Mesodermal cell (in vitro differentiated cells): ENCODE data around the gene ANKRD11.
A peak's percentile ranks its signal among the peaks of the same experiment; 100 is the strongest.

ENCODE experiments used
- H3K27ac ChIP-seq: 2 replicates; pipeline ENCODE4 v1.7.0; 2013; ENCODE audit warnings: mild to moderate bottlenecking, low read depth, low read length, moderate library complexity; ENCODE audit not compliant: severe bottlenecking
- H3K36me3 ChIP-seq: 2 replicates; pipeline ENCODE4 v1.7.1; 2013; ENCODE audit warnings: mild to moderate bottlenecking, low read length, moderate library complexity; ENCODE audit not compliant: control insufficient read depth, insufficient read depth
- H3K4me1 ChIP-seq: one replicate; pipeline ENCODE4 v1.7.1; 2013; ENCODE audit warnings: mild to moderate bottlenecking, low read length; ENCODE audit not compliant: insufficient read depth, control insufficient read depth, poor library complexity, severe bottlenecking
- H3K4me3 ChIP-seq: 2 replicates; pipeline ENCODE4 v1.7.0; 2013; ENCODE audit warnings: low read length, control low read depth, mild to moderate bottlenecking; ENCODE audit not compliant: insufficient read depth, poor library complexity, severe bottlenecking; ENCODE audit errors: extremely low read depth
- H3K9me3 ChIP-seq: 2 replicates; pipeline ENCODE4 v1.7.1; 2013; ENCODE audit warnings: mild to moderate bottlenecking, low read length, moderate library complexity; ENCODE audit not compliant: control insufficient read depth
- WGBS, 2 experiments: methylation state at CpG; one replicate each; pipeline ENCODE4 v1.1.5; 2013; ENCODE audit warnings: missing lambda C conversion rate in 2 of 2; ENCODE audit not compliant: insufficient coverage in 2 of 2; 5-methylcytosine and 5-hydroxymethylcytosine counted together

Gene ANKRD11

GRCh38 chr16:89418352-89418751 is 72.0 kb downstream of the ANKRD11 start:
- Histone ChIP-seq H3K9me3 (no peaks in the 10 kb centered on the region), H3K27ac (no peak overlapping the region), H3K4me3 (no peak overlapping the region), H3K36me3 (peaks cover 59% of the 10 kb centered on the region), H3K4me1 (peaks cover 16% of the 10 kb centered on the region)
- WGBS, 2 experiments, result 100% methylated on average over 5 to 6 of the region's 7 CpGs

- Histone ChIP-seq H3K27ac (no peak overlapping the region), H3K36me3 (peaks cover 58% of the 10 kb centered on the region), H3K4me3 (no peak overlapping the region), H3K4me1 (peaks cover 22% of the 10 kb centered on the region), H3K9me3 (no peaks in the 10 kb centered on the region)
- 89 to 100% methylated on average over 2 to 5 of the region's 7 CpGs for WGBS, 2 experiments
These were observed 73.0 kb downstream of the ANKRD11 start for GRCh38 chr16:89417352-89417751.

GRCh38 chr16:89413811-89414585 is 76.4 kb downstream of the ANKRD11 start:
- Histone ChIP-seq H3K4me3 (no peak overlapping the region), H3K4me1 (peaks cover 41% of the 10 kb centered on the region), H3K9me3 (no peaks in the 10 kb centered on the region), H3K27ac (no peak overlapping the region), H3K36me3 (peaks cover 37% of the 10 kb centered on the region)
- WGBS, 2 experiments, result 87 to 90% methylated on average over 11 to 12 of the region's 20 CpGs

- WGBS, 2 experiments, result 49 to 83% methylated on average over 1 to 2 of the region's 4 CpGs
- Histone ChIP-seq H3K36me3 (peaks cover 27% of the 10 kb centered on the region), H3K4me1 (peaks cover 53% of the 10 kb centered on the region), H3K4me3 (no peak overlapping the region), H3K9me3 (no peaks in the 10 kb centered on the region), H3K27ac (peak overlapping the region; percentile 23)
These were observed 77.5 kb downstream of the ANKRD11 start for GRCh38 chr16:89412811-89413210.

- H3K9me3 ChIP-seq, result no peaks in the 10 kb centered on the region
- no peak overlapping the region for H3K27ac ChIP-seq
- peaks cover 65% of the 10 kb centered on the region for H3K4me1 ChIP-seq
- H3K36me3 ChIP-seq, result peaks cover 13% of the 10 kb centered on the region
- 80 to 98% methylated on average over 1 to 9 of the region's 10 CpGs for WGBS, 2 experiments
- H3K4me3 ChIP-seq, result no peak overlapping the region
These were observed 79.0 kb downstream of the ANKRD11 start for GRCh38 chr16:89411335-89411850.

GRCh38 chr16:89410794-89411309 is 79.5 kb downstream of the ANKRD11 start:
- Histone ChIP-seq H3K9me3 (no peaks in the 10 kb centered on the region), H3K4me1 (peaks cover 70% of the 10 kb centered on the region), H3K4me3 (no peak overlapping the region), H3K36me3 (peaks cover 8% of the 10 kb centered on the region), H3K27ac (no peak overlapping the region)
- 90 to 94% methylated on average over 10 to 11 of the region's 11 CpGs for WGBS, 2 experiments

- WGBS, 2 experiments, result 93 to 94% methylated on average over 5 to 6 of the region's 6 CpGs
- peaks cover 6% of the 10 kb centered on the region for H3K36me3 ChIP-seq
- no peaks in the 10 kb centered on the region for H3K9me3 ChIP-seq
- no peak overlapping the region for H3K4me3 ChIP-seq
- H3K4me1 ChIP-seq, result peaks cover 74% of the 10 kb centered on the region
- H3K27ac ChIP-seq, result no peak overlapping the region
These were observed 80.0 kb downstream of the ANKRD11 start for GRCh38 chr16:89410322-89410721.

GRCh38 chr16:89409161-89409711 is 81.1 kb downstream of the ANKRD11 start:
- Histone ChIP-seq H3K9me3 (no peaks in the 10 kb centered on the region), H3K27ac (peak overlapping the region; percentile 3), H3K4me3 (no peak overlapping the region), H3K4me1 (peaks cover 76% of the 10 kb centered on the region), H3K36me3 (no peaks in the 10 kb centered on the region)
- WGBS, 2 experiments, result 83 to 94% methylated on average over 6 to 10 of the region's 13 CpGs

- Histone ChIP-seq H3K27ac (peak overlapping the region; percentile 37), H3K4me1 (peaks cover 75% of the 10 kb centered on the region), H3K36me3 (peaks cover 3% of the 10 kb centered on the region), H3K9me3 (no peaks in the 10 kb centered on the region), H3K4me3 (no peak overlapping the region)
- WGBS, 2 experiments, result 90 to 95% methylated on average over 10 to 12 of the region's 12 CpGs
These were observed 82.0 kb downstream of the ANKRD11 start for GRCh38 chr16:89408315-89408714.

- no peak overlapping the region for H3K4me3 ChIP-seq
- peak overlapping the region; percentile 37 for H3K27ac ChIP-seq
- no peaks in the 10 kb centered on the region for H3K9me3 ChIP-seq
- H3K36me3 ChIP-seq, result peaks cover 5% of the 10 kb centered on the region
- WGBS, 2 experiments, result 86 to 97% methylated on average over 3 to 5 of the region's 5 CpGs
- peaks cover 71% of the 10 kb centered on the region for H3K4me1 ChIP-seq
These were observed 82.4 kb downstream of the ANKRD11 start for GRCh38 chr16:89407925-89408300.
